Globus pallidus (tissue), 1 donor: ENCODE data around the gene SHLD1.
"Not testable (repeated sequence)": the region's sequence is repeated elsewhere in the genome, so short reads cannot be mapped to it uniquely, and the experiment has no call there.

Experiments
- DNase-seq: peaks from one replicate; pipeline ENCODE4 v3.0.0-alpha.2; 2015; ENCODE audit warnings: low spot score

The SHLD1 gene

DNA sequence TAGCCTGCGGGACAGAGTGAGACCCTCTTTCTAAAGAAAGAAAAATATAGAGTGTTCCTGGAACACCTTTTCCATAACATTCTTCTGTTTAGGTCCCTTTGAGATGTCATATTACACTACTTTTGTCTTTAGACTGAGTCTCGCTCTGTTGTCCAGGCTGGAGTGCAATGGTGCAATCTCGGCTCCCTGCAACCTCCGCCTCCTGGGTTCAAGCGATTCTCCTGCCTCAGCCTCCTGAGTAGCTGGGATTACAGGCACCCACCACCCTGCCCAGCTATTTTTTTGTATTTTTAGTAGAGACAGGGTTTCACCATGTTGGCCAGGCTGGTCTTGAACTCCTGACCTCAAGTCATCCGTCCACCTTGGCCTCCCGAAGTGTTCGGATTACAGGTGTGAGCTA is 31.2 kb downstream of the SHLD1 start:
- DNase-seq = not testable (repeated sequence)

DNA sequence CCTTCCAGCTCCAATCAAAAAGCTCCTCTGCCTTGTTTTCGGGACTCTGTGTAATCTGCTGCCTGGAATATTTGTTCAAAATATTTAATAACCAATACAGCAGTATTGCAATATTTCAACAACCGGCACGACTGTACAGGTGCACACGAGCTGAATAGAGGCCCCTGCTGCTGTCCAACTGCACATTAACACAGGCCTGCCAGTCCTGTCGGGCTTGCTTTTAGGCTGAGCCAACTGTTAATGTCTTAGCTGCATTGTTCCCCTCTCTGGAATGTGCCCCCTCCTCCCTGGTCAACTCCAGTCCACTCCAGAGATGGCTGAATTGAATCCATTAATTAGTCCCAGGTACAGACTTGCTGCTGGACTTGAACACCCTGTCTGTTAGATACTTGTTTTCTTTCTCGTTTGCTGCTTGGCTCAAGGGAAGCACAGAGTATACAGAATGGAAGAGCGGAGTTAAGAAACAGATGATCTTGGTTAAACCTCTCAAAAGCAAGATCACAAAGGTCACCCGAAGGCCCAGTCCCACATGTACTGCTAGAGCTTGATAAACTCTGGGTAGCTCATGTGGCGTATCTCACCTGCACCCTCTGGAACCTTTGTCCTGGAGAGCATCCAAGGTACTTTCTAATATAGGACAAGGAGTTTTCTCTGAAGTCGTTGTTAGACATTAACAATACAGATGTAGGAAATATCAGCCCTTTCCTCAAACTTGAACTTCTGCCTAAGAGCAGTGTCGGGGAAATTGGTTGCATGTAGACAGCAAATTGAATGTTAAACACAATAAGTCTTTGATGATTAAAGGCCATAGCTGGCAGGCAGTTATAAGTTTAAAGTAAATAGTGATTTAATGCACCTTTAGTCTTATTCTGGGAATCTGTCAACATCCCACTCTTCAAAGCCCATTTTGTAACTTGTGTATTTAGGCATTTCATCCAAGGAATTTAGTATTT is 31.9 kb downstream of the SHLD1 start:
- no peak for DNase-seq

DNA sequence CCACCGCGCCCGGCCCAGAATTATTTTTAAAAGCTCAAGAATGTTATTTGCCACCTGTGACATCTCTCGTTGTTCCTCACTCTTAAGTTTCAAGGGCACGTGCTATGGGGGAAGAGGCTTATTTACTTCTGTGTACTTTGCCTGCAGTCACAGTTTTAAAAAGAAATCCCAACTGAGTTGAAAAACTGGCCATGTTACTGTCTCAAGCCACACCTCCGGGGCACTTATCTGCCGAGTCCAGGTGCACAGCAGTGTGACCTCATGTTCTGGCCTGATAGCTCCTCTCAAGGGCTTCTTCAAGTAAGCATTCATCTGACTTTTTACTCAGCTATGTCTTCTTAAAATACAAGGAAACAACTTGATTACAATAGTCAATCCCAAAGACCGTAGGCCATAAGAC is 34.5 kb downstream of the SHLD1 start:
- DNase-seq = no peak

DNA sequence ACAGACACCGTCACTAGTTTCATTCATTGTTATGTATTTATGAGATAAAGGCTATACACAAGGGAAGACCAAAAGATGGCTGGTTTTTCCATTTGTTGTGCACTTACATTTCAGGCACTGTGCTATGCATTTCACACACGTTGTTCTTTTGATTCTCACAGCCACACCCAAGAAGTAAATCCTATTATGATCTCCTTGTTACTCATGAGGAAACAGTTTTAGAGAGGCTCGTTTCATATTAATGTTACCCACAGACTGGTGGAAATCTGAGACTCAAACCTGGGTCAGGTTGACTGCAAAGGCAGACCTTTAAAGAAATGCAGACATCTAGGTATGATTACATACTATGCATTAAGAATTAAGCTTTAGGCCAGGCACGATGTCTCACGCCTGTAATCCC is 34.9 kb downstream of the SHLD1 start:
- DNase-seq = no peak

DNA sequence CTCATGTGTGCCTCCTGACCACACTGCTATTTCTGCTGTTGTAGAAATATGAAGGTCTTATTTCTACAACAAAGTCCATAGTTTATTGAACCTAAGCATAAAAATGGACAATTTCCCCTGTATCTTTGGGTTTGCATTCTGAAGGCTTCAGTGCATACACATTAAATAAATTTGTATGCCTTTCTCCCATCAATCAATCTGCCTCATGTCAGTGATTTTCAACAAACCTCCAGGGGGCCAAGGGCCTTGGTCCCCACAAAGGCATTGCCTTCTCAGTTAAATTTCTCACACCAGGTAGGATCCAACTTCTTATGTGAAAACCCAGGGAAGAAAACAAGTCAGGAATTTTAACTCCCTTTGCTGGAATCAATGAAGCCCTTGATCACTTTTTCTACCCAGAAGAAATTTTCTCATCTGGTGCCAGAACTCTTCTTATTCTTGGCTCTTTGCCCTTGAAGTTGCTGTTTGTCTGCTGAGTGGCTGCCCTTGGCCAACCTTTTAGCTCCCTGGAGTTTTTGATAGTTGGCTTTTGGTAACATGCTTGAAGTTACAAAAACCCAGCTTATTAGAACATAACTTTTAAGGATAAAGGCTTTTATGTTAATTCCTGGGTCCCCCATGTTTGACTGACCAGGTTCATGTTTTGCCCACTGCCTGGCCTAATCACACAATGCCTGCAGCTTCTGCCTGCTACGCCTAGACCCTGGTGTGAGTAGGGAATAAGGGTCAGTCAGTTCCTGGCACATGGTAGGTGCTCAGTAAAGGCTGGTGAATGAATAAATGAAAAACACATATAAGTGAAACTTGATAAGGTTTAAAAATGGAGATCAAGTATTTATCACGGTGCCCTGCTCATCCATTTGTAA is 37.0 kb downstream of the SHLD1 start:
- no peak for DNase-seq

DNA sequence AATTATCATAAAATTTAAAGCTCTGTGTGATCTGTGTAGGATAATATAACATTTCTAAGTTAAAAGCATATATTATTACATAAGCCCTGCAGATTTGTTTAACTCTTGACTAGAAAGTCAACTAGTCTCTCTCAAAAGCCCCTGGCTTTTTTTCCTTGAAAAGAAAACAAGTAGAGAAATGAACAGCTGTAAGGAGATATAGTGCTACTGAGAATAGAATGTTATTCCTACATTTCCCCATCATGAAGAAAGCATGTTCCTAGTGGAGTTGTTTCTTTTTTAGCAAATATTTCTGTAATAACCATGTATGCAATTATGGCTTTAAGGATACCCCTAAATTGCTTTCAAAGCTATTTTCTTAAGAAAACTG is 37.6 kb downstream of the SHLD1 start:
- DNase-seq = no peak

DNA sequence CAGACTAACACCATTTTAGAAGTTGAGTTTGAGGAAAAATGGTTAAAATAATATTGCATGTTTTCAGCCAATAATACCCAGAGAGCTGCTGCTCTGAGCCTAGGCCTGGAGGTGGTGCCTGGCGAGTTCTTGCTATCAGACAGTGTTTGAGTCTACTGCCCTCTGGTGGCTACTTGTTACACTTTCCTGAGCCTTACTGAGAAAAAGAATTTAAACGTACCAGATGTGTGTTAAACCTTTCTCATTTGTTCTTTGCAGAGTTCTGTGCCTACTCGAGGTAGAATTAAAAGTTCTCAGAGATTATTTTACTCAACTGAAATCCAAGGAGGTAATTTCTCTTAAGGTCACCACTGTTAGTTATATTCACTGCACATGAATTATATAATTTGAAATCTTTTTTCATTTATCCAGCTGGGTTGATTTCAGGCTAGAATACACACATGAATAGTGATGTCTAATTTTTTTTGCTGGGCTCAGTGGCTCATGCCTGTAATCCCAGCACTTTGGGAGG is 38.2 kb downstream of the SHLD1 start:
- peak; percentile 81 for DNase-seq

DNA sequence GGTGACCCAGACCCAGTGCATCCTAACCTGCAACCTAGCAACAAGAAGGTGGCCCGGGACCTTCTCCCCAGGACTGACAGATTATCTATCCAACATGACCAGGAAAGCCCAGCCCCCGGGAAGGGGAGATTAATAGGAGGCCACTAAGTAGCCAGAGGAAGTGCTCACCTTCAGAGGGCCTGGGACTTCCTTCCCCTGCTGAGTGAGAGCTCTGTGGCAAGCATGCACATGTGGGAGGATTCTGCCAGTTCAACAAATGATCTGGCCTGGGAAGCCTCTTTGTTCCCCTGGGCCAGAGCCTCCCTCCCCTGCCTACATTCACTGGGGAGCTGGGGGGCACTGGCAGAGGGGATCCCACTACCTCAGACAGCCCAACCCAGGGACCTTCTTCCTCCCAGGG is 39.6 kb downstream of the SHLD1 start:
- DNase-seq = no peak

DNA sequence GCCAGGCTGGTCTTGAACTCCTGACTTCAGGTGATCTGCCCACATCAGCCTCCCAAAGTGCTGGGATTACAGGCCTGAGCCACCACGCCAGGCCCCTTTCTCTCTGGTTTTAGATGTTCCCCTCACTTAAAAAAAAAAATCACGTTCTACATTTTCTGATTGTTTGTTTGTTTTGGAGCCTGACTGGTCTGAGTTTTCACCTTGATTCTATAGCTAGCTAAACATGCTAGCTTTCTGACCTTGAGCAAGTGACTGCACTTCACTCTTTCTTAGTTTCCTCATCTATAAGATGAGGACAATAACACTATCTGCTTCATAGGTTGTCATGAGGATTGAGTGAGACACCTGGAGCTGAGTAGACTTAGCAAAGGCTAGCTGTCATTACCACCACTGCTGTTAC is 43.7 kb downstream of the SHLD1 start:
- no peak for DNase-seq

DNA sequence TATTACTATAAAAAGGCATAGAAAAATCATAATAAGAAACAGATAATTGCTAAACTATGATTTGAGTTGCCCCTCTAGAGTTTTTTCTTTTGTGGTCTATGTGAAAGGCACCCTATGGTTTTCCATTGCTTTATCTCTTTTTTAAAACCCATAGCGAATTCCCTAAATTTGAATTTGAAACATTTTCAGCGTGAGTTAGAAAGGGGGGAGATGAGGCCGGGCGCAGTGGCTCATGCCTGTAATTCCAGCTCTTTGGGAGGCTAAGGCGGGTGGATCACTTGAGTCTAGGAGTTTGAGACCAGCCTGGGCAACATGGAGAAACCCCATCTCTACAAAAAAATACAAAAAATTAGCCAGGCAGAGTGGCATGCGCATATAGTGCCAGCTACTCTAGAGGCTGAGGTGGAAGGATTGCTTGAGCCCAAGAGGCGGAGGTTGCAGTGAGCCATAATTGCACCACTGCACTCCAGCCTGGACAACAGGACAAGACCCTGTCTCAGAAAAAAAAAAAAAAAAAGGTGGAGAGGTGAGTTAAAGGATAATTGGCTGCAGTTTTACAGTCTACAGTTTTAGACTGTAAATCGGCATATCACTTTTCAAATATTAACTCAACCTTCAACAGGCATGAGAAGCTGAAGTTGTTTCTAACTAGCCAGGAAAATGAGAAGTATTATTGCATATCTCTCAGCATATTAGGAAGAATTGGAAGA is 46.3 kb downstream of the SHLD1 start:
- DNase-seq = no peak

DNA sequence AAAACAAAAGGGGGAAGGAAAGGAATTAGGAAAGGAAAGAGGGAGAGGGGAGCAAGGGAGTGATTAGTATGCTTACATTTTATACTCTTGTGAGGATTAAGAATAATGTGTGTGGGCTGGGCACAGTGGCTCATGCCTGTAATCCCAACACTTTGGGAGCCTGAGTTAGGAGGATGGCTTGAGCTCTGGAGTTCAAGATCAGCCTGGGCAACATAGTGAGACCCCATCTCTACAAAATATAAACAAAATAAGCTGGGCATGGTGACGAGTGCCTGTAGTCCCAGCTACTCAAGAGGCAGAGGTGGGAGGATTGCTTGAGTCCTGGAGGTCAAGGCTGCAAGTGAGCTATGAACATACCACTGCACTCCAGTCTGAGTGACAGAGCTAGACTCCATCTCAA is 47.0 kb downstream of the SHLD1 start:
- DNase-seq = no peak

DNA sequence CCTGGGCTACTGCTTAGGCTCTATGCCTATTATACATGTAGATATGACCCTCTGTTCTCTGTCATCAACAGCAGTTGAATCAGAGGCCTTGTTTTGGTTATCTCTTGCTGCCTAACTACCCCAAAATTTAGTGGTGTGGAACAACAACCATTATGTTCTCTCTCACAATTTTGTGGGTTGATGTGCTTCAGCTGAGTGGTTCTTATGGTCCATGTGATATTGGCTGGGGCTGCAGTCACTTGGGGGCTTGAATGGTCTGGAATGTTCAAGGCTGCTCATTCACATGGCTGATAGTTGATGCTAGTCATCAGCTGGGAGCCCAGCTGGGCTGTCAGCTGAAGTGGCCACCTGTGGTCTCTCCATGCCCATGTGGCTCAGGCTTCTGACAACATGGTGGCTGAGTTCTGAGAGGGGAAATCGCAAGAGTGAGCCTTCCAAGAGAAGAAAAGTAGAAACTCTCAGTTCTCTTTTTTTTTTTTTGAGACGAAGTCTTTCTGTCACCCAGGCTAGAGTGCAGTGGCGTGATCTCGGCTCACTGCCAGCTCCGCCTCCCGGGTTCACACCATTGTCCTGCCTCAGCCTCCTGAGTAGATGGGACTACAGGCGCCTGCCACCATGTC is 47.8 kb downstream of the SHLD1 start:
- no peak for DNase-seq

DNA sequence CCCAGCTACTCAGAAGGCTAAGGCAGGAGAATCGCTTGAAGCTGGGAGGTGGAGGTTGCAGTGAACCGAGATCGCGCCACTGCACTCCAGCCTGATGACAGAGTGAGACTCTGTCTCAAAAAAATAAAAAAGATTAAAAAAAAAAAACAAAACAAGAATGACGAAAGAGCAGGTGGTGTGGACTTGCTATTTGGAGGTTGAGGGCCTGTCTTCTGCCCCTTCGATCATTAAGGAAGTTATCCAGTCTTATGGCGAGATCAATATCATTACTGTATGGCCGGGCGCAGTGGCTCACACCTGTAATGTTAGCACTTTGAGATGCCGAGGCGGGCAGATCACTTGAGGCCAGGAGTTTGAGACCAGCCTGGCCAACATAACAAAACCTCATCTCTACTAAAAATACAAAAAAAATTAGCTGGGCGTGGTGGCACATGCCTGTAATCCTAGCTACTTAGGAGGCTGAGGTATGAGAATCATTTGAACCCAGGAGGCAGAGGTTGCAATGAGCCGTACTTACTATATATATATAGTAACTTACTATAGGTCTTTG is 53.6 kb downstream of the SHLD1 start:
- DNase-seq = not testable (repeated sequence)

DNA sequence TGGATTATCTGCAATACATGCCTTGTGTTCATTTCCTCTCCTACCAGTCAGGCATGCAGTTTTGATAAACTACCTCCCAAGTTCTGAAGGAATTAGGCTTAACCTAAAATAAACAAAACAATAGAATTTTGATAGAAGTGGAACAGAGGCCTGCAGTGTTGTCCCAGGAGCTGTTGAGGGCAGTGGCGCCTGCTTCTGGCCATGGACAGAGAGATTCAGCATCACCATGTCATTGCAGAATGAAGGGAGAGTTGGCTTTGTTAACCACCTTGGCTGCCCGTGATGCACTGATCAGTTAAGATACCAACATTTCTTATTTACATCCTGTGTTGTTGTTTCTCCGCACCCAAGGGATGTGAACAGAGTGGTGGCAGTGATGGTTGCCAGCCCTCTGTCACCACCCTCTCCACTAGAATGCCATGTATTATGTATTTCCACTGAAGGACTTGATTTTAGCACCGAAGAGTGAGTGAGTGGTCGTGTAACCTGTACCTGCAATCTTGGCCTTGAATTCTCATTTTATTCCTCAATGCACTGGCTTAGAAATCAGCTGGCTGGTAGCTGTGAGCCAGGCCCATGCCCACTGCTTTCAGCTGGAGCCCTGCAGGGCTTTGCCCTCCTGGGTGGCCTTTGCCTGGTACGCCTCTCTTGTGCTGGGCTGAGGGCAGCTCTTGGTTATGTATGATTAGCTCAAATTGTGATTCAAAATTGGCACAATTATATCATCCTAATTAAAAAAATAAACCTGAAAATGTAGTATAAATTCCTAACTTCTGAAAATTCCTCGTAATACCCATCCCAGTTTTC is 56.5 kb downstream of the SHLD1 start:
- DNase-seq = no peak

DNA sequence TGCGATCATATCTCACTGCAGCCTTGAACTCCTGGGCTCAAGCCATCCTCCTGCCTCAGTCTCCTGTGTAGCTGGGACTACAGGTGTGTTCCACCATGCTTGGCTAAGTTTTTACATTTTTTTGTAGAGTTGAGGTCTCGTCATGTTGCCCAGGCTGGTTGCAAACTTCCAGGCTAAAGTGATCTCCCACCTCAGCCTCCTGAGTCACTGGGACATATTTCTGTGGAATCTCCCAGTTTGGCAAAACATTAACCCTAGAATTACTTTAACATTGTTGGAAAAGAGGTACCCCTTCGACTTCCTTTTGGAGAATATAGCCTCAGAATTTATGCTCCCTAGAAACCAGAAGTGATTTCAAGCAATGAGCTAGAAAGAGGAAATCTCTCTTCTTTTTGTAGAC is 57.2 kb downstream of the SHLD1 start:
- DNase-seq = no peak

DNA sequence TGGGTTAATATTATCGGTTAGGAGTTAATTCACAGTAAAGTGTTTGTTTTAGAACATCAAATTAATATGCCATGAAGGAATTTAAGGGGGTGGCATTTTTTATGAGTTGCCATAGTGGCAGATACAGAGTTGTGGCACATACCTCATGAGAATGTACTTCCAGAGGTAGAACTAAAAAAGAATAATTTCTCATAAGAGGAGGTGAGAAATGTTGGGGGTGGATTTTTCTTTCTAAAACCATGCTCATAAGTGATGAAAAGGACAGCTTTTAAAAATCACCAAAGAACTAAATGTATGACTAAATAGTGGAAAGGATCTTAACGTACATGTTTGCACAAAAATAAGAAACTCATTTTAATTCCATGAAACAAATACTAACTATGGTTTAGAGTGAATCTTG is 58.7 kb downstream of the SHLD1 start:
- DNase-seq = no peak

DNA sequence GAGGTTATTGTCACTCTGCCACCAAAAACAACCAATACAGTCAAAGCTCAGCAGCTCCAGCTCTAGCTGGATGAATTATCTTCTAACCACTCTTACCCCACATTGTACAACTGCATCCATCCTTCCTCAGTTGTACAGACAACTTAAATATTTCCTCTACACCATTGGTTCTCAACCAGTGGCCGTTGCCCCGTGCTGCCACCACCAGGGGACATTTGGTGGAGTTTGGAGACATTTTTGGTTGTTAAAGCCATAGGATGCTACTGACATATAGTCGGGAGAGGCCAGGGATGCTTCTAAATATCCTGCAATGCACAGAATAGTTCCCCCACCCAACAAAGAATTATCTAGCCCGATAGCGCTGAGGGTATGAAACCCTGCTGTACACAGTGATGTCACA is 59.3 kb downstream of the SHLD1 start:
- DNase-seq = no peak

DNA sequence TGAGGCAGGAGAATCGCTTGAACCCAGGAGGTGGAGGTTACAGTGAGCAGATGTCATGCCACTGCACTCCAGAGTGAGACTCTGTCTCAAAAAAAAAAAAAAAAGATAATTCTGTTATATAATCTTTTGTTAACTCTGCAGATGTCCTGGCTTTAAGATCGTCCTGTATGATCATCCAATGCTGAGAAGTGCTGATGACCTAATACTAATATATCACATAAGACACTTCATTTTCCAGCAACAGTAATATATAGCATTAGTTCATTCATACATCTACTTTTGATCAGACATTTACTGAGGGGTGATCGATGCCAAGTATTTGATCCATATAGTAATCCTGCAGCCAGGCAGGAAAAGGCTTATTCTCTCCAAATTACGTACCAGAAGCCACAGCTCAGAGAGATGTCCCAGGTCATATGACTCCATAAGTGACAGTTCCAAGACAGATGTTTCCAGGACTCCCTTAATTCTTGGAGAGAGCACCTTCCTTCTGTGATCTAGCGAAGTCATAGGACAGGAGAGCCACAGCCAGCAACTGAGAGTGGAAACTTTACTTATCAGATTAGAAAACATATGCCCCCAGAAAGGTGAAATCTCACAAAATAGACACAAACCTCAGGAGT is 60.7 kb downstream of the SHLD1 start:
- no peak for DNase-seq

DNA sequence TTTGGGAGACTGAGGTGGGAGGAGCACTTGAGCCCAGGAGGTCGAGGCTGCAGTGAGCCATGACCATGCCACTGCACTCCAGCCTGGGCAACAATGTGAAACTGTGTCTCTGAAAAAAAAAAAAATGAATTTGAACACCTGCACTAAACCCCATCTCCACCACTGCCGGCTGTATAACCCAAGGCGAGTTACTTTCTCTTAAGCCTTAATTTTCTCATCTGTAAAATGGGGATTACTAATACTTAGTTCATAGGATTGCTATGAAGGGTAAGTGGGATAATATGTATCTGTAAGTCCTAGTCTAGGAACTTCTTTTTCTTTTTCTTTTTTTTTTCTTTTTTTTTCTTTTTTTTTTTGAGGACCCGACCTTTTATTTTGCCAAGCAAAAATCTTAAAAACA is 61.5 kb downstream of the SHLD1 start:
- no peak for DNase-seq

DNA sequence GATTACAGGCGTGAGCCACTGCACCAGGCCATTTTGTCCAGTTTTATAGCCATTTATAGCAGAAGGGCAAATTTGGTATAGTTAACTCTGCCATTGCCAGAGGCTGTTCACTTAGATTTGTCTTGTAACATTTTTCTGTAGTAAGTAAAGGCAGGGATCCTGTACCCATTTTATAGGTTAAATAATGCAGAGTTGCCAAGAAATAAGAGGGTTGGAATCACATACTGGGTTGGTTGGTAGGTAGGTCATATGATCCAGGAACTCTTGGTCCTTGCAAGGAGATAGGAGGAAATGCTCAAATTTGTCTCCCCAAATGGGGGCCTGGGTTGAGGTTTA is 68.1 kb downstream of the SHLD1 start:
- DNase-seq = no peak
